ENCODE data around the gene NBPF4.

GRCh38 chr1:108208724-108209446 is 35.0 kb downstream of the NBPF4 start:
- no peak for TF ChIP-seq GATA2 (IDR thresholded peaks at IDR 0.05; ENCODE audit: low read depth, low read length)
- no peak for TF ChIP-seq GATA3 (IDR thresholded peaks at IDR 0.05; ENCODE audit: low read depth, low read length)
